Prostate gland (tissue), 2 donors: ENCODE measurements around the gene DCDC1.

Source experiments
- POLR2AphosphoS5 ChIP-seq: sonication (generic); formaldehyde crosslinking; IDR thresholded peaks from one replicate; pipeline ENCODE4 v1.6.1; 2017; ENCODE audit warnings: antibody characterized with exemption
- TF ChIP-seq, protein P1 (sequence below), 4 experiments: fragments of 200-600 bp in 2 of 4; fragments of 450-650 bp in 2 of 4; sonication (generic) in 2 of 4; IDR thresholded peaks; 1 replicate in 3 of 4; 2 replicates in 1 of 4; pipeline ENCODE4 v1.5.1; 2016 to 2019; ENCODE audit warnings: antibody characterized with exemption in 4 of 4, mild to moderate bottlenecking in 2 of 4, moderate library complexity in 2 of 4

DNA sequence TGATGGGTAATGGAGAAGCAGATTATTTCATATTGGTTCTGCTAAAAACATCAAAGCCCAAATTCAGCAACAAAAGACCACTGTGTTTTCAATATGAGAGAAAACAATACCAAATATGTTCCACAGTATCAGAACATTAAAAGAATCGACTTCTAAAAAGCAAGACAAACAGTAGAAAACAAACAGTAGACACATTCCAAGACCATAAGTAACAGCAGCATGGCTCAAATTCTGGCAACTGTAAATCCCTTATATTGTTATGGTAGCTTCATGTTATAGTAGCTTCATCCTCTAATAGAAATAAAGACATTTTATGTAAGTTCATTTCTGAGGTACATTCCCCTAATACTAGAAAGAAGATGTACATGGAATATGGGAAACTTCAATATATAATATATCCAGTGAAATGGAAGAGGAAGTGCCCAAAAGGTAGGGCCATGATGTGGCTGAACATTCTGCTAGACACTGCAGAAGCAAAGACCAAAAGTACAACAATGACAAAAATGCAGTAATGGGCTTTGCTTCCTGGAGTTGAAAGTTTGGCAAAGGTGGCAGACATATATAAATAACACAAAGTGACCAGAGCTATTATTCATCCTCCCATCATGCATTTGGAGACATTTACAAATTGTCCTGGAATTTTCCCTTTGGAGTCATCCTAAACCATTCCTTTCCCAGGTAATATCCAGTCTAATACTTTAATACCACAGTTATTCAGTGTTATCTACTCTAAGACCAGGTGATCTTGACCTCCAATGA, 299.9 kb downstream of the DCDC1 start:
- TF ChIP-seq POLR2AphosphoS5: no peak
- TF ChIP-seq, protein P1, sequence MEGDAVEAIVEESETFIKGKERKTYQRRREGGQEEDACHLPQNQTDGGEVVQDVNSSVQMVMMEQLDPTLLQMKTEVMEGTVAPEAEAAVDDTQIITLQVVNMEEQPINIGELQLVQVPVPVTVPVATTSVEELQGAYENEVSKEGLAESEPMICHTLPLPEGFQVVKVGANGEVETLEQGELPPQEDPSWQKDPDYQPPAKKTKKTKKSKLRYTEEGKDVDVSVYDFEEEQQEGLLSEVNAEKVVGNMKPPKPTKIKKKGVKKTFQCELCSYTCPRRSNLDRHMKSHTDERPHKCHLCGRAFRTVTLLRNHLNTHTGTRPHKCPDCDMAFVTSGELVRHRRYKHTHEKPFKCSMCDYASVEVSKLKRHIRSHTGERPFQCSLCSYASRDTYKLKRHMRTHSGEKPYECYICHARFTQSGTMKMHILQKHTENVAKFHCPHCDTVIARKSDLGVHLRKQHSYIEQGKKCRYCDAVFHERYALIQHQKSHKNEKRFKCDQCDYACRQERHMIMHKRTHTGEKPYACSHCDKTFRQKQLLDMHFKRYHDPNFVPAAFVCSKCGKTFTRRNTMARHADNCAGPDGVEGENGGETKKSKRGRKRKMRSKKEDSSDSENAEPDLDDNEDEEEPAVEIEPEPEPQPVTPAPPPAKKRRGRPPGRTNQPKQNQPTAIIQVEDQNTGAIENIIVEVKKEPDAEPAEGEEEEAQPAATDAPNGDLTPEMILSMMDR (IDR thresholded peaks at IDR 0.05): no peak
